ENCODE measurements around the gene E2F6. TPM values are rescaled to one million over a fixed set of nuclear protein-coding genes. Genes with fewer than 3 reads are reported as not detected.

E2F6 gene
- polyA plus RNA-seq, 3 donors, result 3.5 to 6.4 (median 3.7) TPM

DNA sequence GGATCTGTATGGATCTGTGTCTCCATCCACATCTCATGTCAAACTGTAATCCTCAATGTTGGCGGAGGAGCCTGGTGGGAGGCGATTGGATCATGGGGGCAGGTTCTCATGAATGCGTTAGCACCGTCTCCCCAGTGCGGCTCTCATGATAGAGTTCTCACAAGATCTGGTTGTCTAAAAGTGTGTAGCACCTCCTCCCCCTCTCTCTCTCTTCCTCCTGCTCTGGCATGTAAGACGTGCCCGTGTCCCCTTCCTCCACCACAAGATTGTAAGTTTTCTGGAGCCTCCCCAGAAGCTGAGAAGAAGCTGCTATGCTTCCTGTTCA, 66.6 kb downstream of the E2F6 start:
- intact Hi-C loops (cut with micrococcal nuclease), result no loop called here
- 38% methylated on average over 2 of the region's 7 CpGs for WGBS (ENCODE audit: insufficient coverage)

DNA sequence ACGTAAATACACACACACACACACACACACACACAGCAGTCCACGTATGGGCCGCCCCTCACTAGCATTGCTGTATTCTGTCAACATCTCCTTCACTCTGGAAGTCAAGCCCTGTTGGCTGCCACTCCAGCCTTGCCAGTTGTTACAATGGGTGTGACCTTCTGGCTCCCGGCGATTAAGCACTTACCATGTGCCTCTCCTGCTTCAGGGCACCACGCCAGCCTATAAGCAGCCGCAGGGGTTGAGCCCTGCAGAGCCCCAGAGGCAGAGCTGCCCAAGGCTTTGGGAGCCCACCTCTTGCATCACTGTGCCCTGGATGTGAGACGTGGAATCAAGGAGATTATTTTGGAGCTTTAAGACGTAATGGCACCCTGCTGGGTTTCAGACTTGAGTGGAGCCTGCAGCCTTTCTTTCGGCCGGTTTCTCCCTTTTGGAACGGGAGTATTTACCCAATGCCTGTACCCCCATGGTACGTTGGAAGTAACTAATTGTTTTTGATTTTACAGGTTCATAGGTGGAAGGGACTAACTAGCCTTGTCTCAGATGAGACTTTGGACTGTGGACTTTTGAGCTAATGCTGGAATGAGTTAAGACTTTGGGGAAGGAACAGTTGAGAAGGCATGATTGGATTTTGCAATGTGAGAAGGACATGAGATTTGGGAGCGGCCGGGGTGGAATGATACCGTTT, 67.1 kb downstream of the E2F6 start:
- no peaks in the 10 kb centered on the region for H3K27me3 ChIP-seq (ENCODE audit: control insufficient read depth in 2 of 2, insufficient read depth in 2 of 2, low read length in 2 of 2)
- H3K36me3 ChIP-seq (replicated peaks in 1 of 2; ENCODE audit: control insufficient read depth in 1 of 2, insufficient read depth in 2 of 2, low read length in 2 of 2), result no peaks in the 10 kb centered on the region
- TF ChIP-seq, protein P1, sequence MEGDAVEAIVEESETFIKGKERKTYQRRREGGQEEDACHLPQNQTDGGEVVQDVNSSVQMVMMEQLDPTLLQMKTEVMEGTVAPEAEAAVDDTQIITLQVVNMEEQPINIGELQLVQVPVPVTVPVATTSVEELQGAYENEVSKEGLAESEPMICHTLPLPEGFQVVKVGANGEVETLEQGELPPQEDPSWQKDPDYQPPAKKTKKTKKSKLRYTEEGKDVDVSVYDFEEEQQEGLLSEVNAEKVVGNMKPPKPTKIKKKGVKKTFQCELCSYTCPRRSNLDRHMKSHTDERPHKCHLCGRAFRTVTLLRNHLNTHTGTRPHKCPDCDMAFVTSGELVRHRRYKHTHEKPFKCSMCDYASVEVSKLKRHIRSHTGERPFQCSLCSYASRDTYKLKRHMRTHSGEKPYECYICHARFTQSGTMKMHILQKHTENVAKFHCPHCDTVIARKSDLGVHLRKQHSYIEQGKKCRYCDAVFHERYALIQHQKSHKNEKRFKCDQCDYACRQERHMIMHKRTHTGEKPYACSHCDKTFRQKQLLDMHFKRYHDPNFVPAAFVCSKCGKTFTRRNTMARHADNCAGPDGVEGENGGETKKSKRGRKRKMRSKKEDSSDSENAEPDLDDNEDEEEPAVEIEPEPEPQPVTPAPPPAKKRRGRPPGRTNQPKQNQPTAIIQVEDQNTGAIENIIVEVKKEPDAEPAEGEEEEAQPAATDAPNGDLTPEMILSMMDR (IDR thresholded peaks at IDR 0.05), result no peak
- H3K4me3 ChIP-seq (replicated peaks in 1 of 3; ENCODE audit: low read depth in 2 of 3, low read length in 3 of 3), result no peak overlapping the region
- no peaks in the 10 kb centered on the region for H3K36me3 Mint-ChIP-seq
- H4K20me1 ChIP-seq (ENCODE audit: insufficient read depth, low read length), result no peaks in the 10 kb centered on the region
- H3K9me3 Mint-ChIP-seq, result peaks cover 0 to 3% (median 0%) of the 10 kb centered on the region in 7 donors
- intact Hi-C loops (cut with micrococcal nuclease), result no loop called here
- 98% methylated on average over 10 of the region's 16 CpGs for WGBS (ENCODE audit: insufficient coverage)
- no peak overlapping the region for H3K4me2 ChIP-seq (replicated peaks; ENCODE audit: extremely low read depth, low read length, poor library complexity, severe bottlenecking)
- peak overlapping the region in 1 of 7 donors; percentile 5 for H3K27ac Mint-ChIP-seq
- H3K4me3 Mint-ChIP-seq, result no peak overlapping the region
- no peaks in the 10 kb centered on the region for H3K9me3 ChIP-seq (replicated peaks in 1 of 2; ENCODE audit: control insufficient read depth in 1 of 2, insufficient read depth in 1 of 2, low read length in 2 of 2)
- H3K27ac ChIP-seq (ENCODE audit: low read depth in 1 of 2, low read length in 2 of 2), result no peak overlapping the region
- DNase-seq, result no peak
- H3K79me2 ChIP-seq (ENCODE audit: insufficient read depth, low read length), result no peaks in the 10 kb centered on the region
- H3K4me1 ChIP-seq (ENCODE audit: control insufficient read depth in 1 of 2, insufficient read depth in 2 of 2, low read length in 2 of 2), result no peaks in the 10 kb centered on the region
- H3K9ac ChIP-seq (ENCODE audit: insufficient read depth, low read length, poor library complexity, severe bottlenecking), result no peak overlapping the region
- peaks cover 2 to 6% (median 4%) of the 10 kb centered on the region in 3 donors for H3K27me3 Mint-ChIP-seq (ENCODE audit: low read depth in 3 of 3)
- H3K4me1 Mint-ChIP-seq, result peaks cover 3% of the 10 kb centered on the region
- no peak overlapping the region for H2AFZ ChIP-seq (ENCODE audit: insufficient read depth, low read depth, low read length, poor library complexity, severe bottlenecking)

More for the DNA sequence above, 66.6 kb downstream of the E2F6 start:
- Mint-ChIP-seq H3K4me1 (peaks cover 5% of the 10 kb centered on the region), H3K4me3 (no peak overlapping the region), H3K36me3 (no peaks in the 10 kb centered on the region), H3K27ac (no peak overlapping the region), H3K9me3 (peaks cover 0 to 3% (median 0%) of the 10 kb centered on the region in 7 donors), H3K27me3 (ENCODE audit: low read depth in 3 of 3) (peaks cover 2 to 6% (median 4%) of the 10 kb centered on the region in 3 donors)
- Histone ChIP-seq H3K9me3 (replicated peaks in 1 of 2; ENCODE audit: control insufficient read depth in 1 of 2, insufficient read depth in 1 of 2, low read length in 2 of 2) (no peaks in the 10 kb centered on the region), H3K36me3 (replicated peaks in 1 of 2; ENCODE audit: control insufficient read depth in 1 of 2, insufficient read depth in 2 of 2, low read length in 2 of 2) (no peaks in the 10 kb centered on the region), H4K20me1 (ENCODE audit: insufficient read depth, low read length) (no peaks in the 10 kb centered on the region), H3K27ac (ENCODE audit: low read depth in 1 of 2, low read length in 2 of 2) (no peak overlapping the region), H3K79me2 (ENCODE audit: insufficient read depth, low read length) (no peaks in the 10 kb centered on the region), H3K9ac (ENCODE audit: insufficient read depth, low read length, poor library complexity, severe bottlenecking) (no peak overlapping the region), H3K27me3 (ENCODE audit: control insufficient read depth in 2 of 2, insufficient read depth in 2 of 2, low read length in 2 of 2) (no peaks in the 10 kb centered on the region), H3K4me3 (replicated peaks in 1 of 3; ENCODE audit: low read depth in 2 of 3, low read length in 3 of 3) (no peak overlapping the region), H2AFZ (ENCODE audit: insufficient read depth, low read depth, low read length, poor library complexity, severe bottlenecking) (no peak overlapping the region), H3K4me2 (replicated peaks; ENCODE audit: extremely low read depth, low read length, poor library complexity, severe bottlenecking) (no peak overlapping the region), H3K4me1 (ENCODE audit: control insufficient read depth in 1 of 2, insufficient read depth in 2 of 2, low read length in 2 of 2) (no peaks in the 10 kb centered on the region)
- DNase-seq, result no peak
- TF ChIP-seq, protein P1 (IDR thresholded peaks at IDR 0.05), result no peak

Data from CD14-positive monocyte (primary cell).